Cerebellar nuclear complex (tissue), 1 donor: ENCODE measurements around the gene PCDHGA9.
"Not testable (repeated sequence)": the region's sequence is repeated elsewhere in the genome, so short reads cannot be mapped to it uniquely, and the experiment has no call there.

ENCODE experiments used
- DNase-seq, 2 experiments: peaks; one replicate each; lab custom pipeline; 2025; lab: John Stamatoyannopoulos, UW

PCDHGA9 gene

GRCh38 chr5:141384471-141385267 is 17.9 kb upstream of the PCDHGA9 start:
- no peak for DNase-seq

DNA sequence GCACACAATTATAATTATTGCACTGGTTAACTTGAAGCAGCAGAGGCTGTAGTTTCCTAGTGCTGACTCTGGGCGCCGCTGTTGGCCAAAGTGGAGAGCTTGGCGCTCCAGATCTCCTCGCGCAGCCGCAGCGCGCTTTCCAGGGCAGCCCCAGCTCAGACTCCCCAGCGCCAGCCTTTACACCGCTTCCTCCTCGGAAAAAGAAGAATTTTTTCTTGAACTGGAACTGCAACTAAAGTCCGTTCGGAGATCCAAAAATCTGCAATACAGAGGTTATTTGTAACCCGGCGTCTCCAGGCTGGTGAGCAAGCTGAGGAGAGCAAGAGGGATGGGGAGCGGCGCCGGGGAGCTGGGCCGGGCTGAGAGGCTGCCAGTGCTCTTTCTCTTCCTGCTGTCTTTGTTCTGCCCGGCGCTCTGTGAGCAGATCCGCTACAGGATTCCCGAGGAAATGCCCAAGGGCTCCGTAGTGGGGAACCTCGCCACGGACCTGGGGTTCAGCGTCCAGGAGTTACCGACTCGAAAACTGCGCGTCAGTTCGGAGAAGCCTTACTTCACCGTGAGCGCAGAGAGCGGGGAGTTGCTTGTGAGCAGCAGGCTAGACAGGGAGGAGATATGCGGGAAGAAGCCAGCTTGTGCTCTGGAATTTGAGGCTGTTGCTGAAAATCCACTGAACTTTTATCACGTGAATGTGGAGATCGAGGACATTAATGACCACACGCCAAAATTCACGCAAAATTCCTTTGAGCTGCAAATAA is 14.8 kb upstream of the PCDHGA9 start, which contains the start of gene PCDHGB4:
TSS of gene PCDHGB4 (plus strand) at position 142 of the 755 bp plus-strand sequence. CDS start at position 329, 187 bp downstream.
- not testable (repeated sequence) for DNase-seq

DNA sequence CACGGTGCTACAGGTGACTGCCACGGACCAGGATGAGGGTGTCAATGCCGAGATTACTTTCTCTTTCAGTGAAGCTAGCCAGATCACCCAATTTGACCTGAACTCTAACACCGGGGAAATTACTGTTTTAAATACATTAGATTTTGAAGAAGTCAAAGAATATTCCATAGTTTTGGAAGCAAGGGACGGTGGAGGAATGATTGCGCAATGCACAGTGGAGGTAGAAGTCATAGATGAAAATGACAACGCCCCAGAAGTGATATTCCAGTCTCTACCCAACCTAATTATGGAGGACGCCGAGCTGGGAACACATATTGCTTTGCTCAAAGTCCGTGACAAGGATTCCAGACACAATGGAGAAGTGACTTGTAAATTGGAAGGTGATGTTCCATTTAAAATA is 13.9 kb upstream of the PCDHGA9 start:
- no peak for DNase-seq

- DNase-seq = no peak
Observed at GRCh38 chr5:141389153-141390042, 13.2 kb upstream of the PCDHGA9 start.

- DNase-seq = no peak
Observed at GRCh38 chr5:141392429-141393198, 10.0 kb upstream of the PCDHGA9 start, which contains the start of gene PCDHGA8. TSS of gene PCDHGA8 (plus strand) at chr5:141392633. CDS start at chr5:141392814, 181 bp downstream.

DNA sequence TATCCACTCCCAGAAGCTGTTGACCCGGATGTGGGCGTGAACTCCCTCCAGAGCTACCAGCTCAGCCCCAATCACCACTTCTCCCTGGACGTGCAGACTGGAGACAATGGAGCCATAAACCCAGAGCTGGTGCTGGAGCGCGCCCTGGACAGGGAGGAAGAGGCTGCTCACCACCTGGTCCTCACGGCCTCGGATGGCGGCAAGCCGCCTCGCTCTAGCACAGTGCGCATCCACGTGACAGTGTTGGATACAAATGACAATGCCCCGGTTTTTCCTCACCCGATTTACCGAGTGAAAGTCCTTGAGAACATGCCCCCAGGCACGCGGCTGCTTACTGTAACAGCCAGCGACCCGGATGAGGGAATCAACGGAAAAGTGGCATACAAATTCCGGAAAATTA is 9.3 kb upstream of the PCDHGA9 start:
- DNase-seq = no peak

DNA sequence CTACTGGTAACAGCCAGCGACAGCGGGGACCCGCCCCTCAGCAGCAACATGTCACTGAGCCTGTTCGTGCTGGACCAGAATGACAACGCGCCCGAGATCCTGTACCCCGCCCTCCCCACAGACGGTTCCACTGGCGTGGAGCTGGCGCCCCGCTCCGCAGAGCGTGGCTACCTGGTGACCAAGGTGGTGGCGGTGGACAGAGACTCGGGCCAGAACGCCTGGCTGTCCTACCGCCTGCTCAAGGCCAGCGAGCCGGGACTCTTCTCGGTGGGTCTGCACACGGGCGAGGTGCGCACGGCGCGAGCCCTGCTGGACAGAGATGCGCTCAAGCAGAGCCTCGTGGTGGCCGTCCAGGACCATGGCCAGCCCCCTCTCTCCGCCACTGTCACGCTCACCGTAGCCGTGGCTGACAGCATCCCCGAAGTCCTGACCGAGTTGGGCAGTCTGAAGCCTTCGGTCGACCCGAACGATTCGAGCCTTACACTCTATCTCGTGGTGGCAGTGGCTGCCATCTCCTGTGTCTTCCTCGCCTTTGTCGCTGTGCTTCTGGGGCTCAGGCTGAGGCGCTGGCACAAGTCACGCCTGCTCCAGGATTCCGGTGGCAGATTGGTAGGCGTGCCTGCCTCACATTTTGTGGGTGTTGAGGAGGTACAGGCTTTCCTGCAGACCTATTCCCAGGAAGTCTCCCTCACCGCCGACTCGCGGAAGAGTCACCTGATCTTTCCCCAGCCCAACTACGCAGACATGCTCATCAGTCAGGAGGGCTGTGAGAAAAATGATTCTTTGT is 8.0 kb upstream of the PCDHGA9 start:
- not testable (repeated sequence) for DNase-seq

DNA sequence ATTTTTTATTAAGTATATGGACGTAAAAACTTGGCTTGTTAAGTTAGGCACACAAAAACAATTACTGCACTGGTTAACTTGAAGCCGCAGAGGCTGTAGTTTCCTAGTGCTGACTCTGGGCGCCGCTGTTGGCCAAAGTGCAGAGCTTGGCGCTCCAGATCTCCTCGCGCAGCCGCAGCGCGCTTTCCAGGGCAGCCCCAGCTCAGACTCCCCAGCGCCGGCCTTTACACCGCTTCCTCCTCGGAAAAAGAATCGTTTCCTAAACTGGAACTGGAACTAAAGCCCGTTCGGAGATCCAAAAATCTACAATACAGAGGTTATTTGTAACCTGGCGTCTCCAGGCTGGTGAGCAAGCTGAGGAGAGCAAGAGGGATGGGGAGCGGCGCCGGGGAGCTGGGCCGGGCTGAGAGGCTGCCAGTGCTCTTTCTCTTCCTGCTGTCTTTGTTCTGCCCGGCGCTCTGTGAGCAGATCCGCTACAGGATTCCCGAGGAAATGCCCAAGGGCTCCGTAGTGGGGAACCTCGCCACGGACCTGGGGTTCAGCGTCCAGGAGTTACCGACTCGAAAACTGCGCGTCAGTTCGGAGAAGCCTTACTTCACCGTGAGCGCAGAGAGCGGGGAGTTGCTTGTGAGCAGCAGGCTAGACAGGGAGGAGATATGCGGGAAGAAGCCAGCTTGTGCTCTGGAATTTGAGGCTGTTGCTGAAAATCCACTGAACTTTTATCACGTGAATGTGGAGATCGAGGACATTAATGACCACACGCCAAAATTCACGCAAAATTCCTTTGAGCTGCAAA is 4.6 kb upstream of the PCDHGA9 start, which contains the start of gene PCDHGB5:
TSS of gene PCDHGB5 (plus strand) at position 192 of the 796 bp plus-strand sequence. CDS start at position 373, 181 bp downstream.
- not testable (repeated sequence) for DNase-seq

- no peak for DNase-seq
Observed at GRCh38 chr5:141398608-141399007, 4.0 kb upstream of the PCDHGA9 start.

DNA sequence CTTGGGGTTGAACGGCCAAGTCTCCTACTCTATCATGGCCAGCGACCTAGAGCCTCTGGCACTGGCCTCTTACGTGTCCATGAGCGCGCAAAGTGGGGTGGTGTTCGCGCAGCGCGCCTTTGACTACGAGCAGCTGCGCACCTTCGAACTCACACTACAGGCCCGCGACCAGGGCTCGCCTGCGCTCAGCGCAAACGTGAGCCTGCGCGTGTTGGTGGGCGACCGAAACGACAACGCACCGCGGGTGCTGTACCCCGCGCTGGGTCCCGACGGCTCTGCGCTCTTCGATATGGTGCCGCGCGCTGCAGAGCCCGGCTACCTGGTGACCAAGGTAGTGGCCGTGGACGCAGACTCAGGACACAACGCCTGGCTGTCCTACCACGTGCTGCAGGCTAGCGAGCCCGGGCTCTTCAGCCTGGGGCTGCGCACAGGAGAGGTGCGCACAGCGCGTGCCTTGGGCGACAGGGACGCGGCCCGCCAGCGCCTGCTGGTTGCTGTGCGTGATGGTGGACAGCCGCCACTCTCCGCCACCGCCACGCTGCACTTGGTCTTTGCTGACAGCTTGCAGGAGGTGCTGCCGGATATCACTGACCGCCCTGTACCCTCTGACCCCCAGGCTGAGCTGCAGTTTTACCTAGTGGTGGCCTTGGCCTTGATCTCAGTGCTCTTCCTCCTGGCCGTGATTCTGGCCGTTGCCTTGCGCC is 2.9 kb upstream of the PCDHGA9 start:
- no peak for DNase-seq

GRCh38 chr5:141403387-141403786 is 809 bp downstream of the PCDHGA9 start:
- no peak for DNase-seq

DNA sequence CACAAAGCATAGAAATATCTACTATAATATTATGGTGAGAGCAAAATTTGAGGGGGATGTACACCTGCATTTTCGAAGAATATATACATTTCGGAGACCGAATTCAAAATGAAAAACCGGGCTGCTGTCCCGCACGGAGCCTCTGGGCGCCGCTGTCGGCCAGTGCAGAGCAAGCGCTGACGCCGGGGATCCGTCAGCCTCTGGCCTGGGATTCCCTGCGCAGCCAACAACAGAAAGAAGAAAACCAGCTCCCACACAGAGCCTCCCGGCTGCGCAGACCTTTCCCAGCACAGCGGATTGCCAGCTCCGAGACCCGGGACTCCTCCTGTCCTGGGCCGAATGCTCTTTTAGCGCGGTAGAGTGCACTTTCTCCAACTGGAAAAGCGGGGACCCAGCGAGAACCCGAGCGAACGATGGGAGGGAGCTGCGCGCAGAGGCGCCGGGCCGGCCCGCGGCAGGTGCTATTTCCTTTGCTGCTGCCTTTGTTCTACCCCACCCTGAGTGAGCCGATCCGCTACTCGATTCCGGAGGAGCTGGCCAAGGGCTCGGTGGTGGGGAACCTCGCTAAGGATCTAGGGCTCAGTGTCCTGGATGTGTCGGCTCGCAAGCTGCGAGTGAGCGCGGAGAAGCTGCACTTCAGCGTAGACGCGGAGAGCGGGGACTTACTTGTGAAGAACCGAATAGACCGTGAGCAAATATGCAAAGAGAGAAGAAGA is 5.4 kb downstream of the PCDHGA9 start, which contains the start of gene PCDHGB6:
TSS of gene PCDHGB6 (plus strand) at position 232 of the 716 bp plus-strand sequence. CDS start at position 414, 182 bp downstream.
- DNase-seq = not testable (repeated sequence)

DNA sequence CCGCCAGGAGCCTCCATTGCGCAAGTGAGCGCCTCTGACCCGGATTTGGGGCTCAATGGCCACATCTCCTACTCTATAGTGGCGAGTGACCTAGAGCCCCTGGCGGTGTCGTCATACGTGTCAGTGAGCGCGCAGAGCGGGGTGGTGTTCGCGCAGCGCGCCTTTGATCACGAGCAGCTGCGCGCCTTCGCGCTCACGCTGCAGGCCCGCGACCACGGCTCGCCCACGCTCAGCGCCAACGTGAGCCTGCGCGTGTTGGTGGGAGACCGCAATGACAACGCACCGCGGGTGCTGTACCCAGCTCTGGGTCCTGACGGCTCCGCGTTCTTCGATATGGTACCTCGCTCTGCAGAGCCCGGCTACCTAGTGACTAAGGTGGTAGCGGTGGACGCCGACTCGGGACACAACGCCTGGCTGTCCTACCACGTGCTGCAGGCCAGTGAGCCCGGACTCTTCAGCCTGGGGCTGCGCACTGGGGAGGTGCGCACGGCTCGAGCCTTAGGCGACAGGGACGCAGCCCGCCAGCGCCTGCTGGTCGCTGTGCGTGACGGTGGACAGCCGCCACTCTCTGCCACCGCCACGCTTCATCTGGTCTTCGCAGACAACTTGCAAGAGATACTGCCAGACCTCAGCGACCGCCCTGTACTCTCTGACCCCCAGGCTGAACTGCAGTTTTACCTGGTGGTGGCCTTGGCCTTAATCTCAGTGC is 7.2 kb downstream of the PCDHGA9 start:
- no peak for DNase-seq

DNA sequence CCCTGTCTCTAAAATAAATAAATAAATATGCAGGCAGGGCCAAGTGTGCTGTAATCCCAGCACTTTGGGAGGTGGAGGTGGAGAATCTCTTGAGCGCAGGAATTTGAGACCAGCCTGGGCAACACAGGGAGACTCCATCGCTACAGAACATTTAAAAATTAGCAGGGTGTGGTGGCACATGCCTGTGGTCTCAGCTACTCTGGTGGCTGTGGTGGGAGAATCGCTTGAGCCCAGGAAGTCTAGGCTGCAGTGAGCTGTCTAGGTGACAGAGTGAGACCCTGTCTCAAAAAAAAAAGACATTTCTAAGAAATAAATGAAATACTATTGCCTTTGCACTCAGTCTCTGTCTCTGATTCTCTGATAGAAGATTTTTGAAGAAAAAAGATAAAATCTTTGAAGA is 9.0 kb downstream of the PCDHGA9 start:
- no peak for DNase-seq

GRCh38 chr5:141412854-141413539 is 10.4 kb downstream of the PCDHGA9 start, which contains the start of gene PCDHGA10:
TSS of gene PCDHGA10 (plus strand) at chr5:141412987. CDS start at chr5:141413176, 189 bp downstream.
- no peak for DNase-seq

GRCh38 chr5:141413540-141414069 is 11.0 kb downstream of the PCDHGA9 start:
- DNase-seq = no peak
